ENCODE data around the gene CLEC10A.

DNA sequence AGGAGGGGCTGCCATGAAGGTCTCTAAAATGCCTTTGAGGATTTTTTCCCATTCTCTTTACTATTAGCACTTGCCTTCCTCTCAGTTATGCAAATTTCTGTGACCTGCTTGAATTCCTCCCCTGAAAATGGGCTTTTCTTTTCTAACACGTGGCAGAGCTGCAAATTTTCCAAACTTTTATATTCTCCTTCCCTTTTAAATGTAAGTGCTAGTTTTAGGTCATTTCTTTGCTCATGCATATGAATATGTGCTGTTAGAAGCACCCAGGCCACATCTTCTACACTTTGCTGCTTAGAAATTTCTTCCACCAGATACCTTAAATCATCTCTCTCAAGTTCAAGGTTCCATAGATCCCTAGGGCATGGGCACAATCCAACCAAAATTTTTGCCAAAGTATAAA is 11.8 kb downstream of the CLEC10A start:
- TF ChIP-seq, protein P1, sequence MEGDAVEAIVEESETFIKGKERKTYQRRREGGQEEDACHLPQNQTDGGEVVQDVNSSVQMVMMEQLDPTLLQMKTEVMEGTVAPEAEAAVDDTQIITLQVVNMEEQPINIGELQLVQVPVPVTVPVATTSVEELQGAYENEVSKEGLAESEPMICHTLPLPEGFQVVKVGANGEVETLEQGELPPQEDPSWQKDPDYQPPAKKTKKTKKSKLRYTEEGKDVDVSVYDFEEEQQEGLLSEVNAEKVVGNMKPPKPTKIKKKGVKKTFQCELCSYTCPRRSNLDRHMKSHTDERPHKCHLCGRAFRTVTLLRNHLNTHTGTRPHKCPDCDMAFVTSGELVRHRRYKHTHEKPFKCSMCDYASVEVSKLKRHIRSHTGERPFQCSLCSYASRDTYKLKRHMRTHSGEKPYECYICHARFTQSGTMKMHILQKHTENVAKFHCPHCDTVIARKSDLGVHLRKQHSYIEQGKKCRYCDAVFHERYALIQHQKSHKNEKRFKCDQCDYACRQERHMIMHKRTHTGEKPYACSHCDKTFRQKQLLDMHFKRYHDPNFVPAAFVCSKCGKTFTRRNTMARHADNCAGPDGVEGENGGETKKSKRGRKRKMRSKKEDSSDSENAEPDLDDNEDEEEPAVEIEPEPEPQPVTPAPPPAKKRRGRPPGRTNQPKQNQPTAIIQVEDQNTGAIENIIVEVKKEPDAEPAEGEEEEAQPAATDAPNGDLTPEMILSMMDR (IDR thresholded peaks at IDR 0.05): no peak
- TF ChIP-seq POLR2A (IDR thresholded peaks at IDR 0.05): no peak
